ENCODE data around the gene PDGFRB. TPM values are rescaled to one million over a fixed set of nuclear protein-coding genes. Genes with fewer than 3 reads are reported as not detected.
A peak's percentile ranks its signal among the peaks of the same experiment; 100 is the strongest.

PDGFRB gene
- total and polyA plus RNA-seq, 4 donors = 5.2 to 13.1 (median 8.3) TPM

DNA sequence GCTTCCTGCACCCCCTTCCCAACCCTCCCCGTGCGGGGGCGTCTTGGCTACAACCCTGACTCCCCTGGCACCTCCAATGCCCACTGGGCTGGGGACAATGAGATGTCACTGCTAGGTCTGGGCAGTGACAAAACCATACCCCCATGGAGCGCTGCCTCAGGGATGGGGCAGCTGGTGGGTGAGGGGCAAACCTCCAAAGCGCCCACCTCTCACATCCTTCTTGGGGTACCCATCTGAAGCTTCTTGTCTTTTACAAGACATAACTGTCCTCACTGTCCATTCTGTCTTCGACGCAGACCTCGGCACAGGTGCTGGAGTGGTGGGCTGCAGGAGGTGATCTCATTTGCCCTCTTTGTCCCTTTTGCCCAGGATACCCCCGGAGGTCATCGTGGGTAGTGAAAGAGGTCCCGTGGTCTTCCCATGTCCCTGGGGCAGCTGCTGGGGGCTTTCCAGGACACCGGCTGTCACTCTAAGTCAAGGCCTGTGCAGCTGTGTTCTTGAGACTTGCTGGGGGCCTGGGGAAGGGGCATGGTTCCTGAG, 41.5 kb downstream of the PDGFRB start:
- no peaks in the 10 kb centered on the region for H3K9me3 ChIP-seq (ENCODE audit: control insufficient read depth in 4 of 4, low read length in 3 of 4)
- WGBS = 94% methylated on average over 12 of the region's 12 CpGs
- H3K4me1 ChIP-seq (ENCODE audit: control insufficient read depth in 4 of 4, insufficient read depth in 4 of 4, low read length in 3 of 4) = no peaks in the 10 kb centered on the region
- no peaks in the 10 kb centered on the region for H3K27me3 ChIP-seq (ENCODE audit: control insufficient read depth in 4 of 4, insufficient read depth in 4 of 4, low read length in 3 of 4)
- H3K36me3 ChIP-seq (ENCODE audit: control insufficient read depth in 4 of 4, insufficient read depth in 3 of 4, low read depth in 1 of 4, low read length in 3 of 4) = peaks cover 0 to 17% (median 3%) of the 10 kb centered on the region in 4 donors
- no peak overlapping the region for H3K9ac ChIP-seq (ENCODE audit: low read depth in 1 of 2, low read length in 2 of 2)
- H3K27ac ChIP-seq (ENCODE audit: low read depth in 1 of 2, low read length in 2 of 2) = no peak overlapping the region
- TF ChIP-seq ATF3 (IDR thresholded peaks at IDR 0.05) (no peak), HNF4A (conservative IDR thresholded peaks at IDR 0.05) (no peak)
- TF ChIP-seq, protein P1, sequence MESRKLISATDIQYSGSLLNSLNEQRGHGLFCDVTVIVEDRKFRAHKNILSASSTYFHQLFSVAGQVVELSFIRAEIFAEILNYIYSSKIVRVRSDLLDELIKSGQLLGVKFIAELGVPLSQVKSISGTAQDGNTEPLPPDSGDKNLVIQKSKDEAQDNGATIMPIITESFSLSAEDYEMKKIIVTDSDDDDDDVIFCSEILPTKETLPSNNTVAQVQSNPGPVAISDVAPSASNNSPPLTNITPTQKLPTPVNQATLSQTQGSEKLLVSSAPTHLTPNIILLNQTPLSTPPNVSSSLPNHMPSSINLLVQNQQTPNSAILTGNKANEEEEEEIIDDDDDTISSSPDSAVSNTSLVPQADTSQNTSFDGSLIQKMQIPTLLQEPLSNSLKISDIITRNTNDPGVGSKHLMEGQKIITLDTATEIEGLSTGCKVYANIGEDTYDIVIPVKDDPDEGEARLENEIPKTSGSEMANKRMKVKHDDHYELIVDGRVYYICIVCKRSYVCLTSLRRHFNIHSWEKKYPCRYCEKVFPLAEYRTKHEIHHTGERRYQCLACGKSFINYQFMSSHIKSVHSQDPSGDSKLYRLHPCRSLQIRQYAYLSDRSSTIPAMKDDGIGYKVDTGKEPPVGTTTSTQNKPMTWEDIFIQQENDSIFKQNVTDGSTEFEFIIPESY (IDR thresholded peaks at IDR 0.05) = no peak
- peak; percentile 31 for DNase-seq (ENCODE audit: low spot score)
- H3K4me3 ChIP-seq (ENCODE audit: low read depth in 1 of 3, low read length in 3 of 3) = no peak overlapping the region

- no peaks in the 10 kb centered on the region for H3K27me3 ChIP-seq (ENCODE audit: control insufficient read depth in 4 of 4, insufficient read depth in 4 of 4, low read length in 3 of 4)
- no peaks in the 10 kb centered on the region for H3K4me1 ChIP-seq (ENCODE audit: control insufficient read depth in 4 of 4, insufficient read depth in 4 of 4, low read length in 3 of 4)
- 76% methylated on average over 18 of the region's 18 CpGs for WGBS
- no peak for TF ChIP-seq HNF4A (conservative IDR thresholded peaks at IDR 0.05)
- no peak for TF ChIP-seq SP1 (IDR thresholded peaks at IDR 0.05)
- no peak for TF ChIP-seq RXRA (IDR thresholded peaks at IDR 0.05)
- TF ChIP-seq EGR1 (IDR thresholded peaks at IDR 0.05; ENCODE audit: low read depth in 2 of 2) = no peak
- TF ChIP-seq, protein P2, sequence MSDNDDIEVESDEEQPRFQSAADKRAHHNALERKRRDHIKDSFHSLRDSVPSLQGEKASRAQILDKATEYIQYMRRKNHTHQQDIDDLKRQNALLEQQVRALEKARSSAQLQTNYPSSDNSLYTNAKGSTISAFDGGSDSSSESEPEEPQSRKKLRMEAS (IDR thresholded peaks at IDR 0.05) = no peak
- TF ChIP-seq NR2F2 (IDR thresholded peaks at IDR 0.05) = no peak
- no peak for TF ChIP-seq GABPA (IDR thresholded peaks at IDR 0.05 in 1 of 2, conservative IDR thresholded peaks at IDR 0.05 in 1 of 2)
- TF ChIP-seq TAF1 (conservative IDR thresholded peaks at IDR 0.05) = no peak
- TF ChIP-seq HNF4G (IDR thresholded peaks at IDR 0.05) = no peak
- no peak for TF ChIP-seq FOXA1 (IDR thresholded peaks at IDR 0.05)
- TF ChIP-seq, protein P3, sequence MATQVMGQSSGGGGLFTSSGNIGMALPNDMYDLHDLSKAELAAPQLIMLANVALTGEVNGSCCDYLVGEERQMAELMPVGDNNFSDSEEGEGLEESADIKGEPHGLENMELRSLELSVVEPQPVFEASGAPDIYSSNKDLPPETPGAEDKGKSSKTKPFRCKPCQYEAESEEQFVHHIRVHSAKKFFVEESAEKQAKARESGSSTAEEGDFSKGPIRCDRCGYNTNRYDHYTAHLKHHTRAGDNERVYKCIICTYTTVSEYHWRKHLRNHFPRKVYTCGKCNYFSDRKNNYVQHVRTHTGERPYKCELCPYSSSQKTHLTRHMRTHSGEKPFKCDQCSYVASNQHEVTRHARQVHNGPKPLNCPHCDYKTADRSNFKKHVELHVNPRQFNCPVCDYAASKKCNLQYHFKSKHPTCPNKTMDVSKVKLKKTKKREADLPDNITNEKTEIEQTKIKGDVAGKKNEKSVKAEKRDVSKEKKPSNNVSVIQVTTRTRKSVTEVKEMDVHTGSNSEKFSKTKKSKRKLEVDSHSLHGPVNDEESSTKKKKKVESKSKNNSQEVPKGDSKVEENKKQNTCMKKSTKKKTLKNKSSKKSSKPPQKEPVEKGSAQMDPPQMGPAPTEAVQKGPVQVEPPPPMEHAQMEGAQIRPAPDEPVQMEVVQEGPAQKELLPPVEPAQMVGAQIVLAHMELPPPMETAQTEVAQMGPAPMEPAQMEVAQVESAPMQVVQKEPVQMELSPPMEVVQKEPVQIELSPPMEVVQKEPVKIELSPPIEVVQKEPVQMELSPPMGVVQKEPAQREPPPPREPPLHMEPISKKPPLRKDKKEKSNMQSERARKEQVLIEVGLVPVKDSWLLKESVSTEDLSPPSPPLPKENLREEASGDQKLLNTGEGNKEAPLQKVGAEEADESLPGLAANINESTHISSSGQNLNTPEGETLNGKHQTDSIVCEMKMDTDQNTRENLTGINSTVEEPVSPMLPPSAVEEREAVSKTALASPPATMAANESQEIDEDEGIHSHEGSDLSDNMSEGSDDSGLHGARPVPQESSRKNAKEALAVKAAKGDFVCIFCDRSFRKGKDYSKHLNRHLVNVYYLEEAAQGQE (IDR thresholded peaks at IDR 0.05) = no peak
- no peak for TF ChIP-seq CTCF (IDR thresholded peaks at IDR 0.05; ENCODE audit: low read depth, low read length, missing input control)
- no peak for TF ChIP-seq JUND (IDR thresholded peaks at IDR 0.05)
- no peak for TF ChIP-seq YY1 (IDR thresholded peaks at IDR 0.05)
- TF ChIP-seq RAD21 (IDR thresholded peaks at IDR 0.05) = no peak
- H3K4me3 ChIP-seq (ENCODE audit: low read depth in 1 of 3, low read length in 3 of 3) = no peak overlapping the region
- H3K27ac ChIP-seq (ENCODE audit: low read depth in 1 of 2, low read length in 2 of 2) = peak overlapping the region in 1 of 2 donors; percentile 32
- DNase-seq (ENCODE audit: low spot score) = peak; percentile 31
- H3K36me3 ChIP-seq (ENCODE audit: control insufficient read depth in 4 of 4, insufficient read depth in 3 of 4, low read depth in 1 of 4, low read length in 3 of 4) = peaks cover 0 to 9% (median 2%) of the 10 kb centered on the region in 4 donors
- no peak overlapping the region for H3K9ac ChIP-seq (ENCODE audit: low read depth in 1 of 2, low read length in 2 of 2)
- no peaks in the 10 kb centered on the region for H3K9me3 ChIP-seq (ENCODE audit: control insufficient read depth in 4 of 4, low read length in 3 of 4)
These were observed 42.4 kb downstream of the PDGFRB start for GRCh38 chr5:150113047-150113744.
